Heart right ventricle (tissue), 16 donors: ENCODE measurements around the gene CROCC2. TPM values are rescaled to one million over a fixed set of nuclear protein-coding genes. Genes with fewer than 3 reads are reported as not detected.

Source experiments
- ATAC-seq, 8 donors: fragments of 200-7000 bp; cut with Tn5 transposase; one replicate each; pipeline ENCODE4 v1.9.1; 2020; ENCODE audit warnings: mild to moderate bottlenecking in 8 of 8, moderate library complexity in 8 of 8, moderate number of reproducible peaks in 1 of 8
- DNase-seq, 2 donors: peaks; one replicate each; pipeline ENCODE4 v3.0.0-alpha.2; 2020
- H3K27ac ChIP-seq, 10 donors: fragments of 200-600 bp; sonication (generic) in 2 of 10; one replicate each; pipeline versions ENCODE4 v1.5.0 to v1.8.0; 2020 to 2022; ENCODE audit warnings: mild to moderate bottlenecking in 3 of 10
- H3K27me3 ChIP-seq, 7 donors: fragments of 200-600 bp; one replicate each; pipeline ENCODE4 v1.8.0; 2021 to 2022; ENCODE audit warnings: mild to moderate bottlenecking in 2 of 7
- H3K36me3 ChIP-seq, 9 donors: fragments of 200-600 bp; sonication (generic) in 1 of 9; one replicate each; pipeline versions ENCODE4 v1.5.0 to v1.8.0; 2020 to 2022; ENCODE audit warnings: mild to moderate bottlenecking in 2 of 9
- H3K4me1 ChIP-seq, 9 donors: fragments of 200-600 bp; sonication (generic) in 1 of 9; one replicate each; pipeline versions ENCODE4 v1.5.0 to v1.8.0; 2020 to 2022; ENCODE audit warnings: mild to moderate bottlenecking in 4 of 9
- H3K4me3 ChIP-seq, 10 donors: fragments of 200-600 bp; sonication (generic) in 2 of 10; one replicate each; pipeline versions ENCODE4 v1.5.0 to v1.8.0; 2020 to 2022; ENCODE audit warnings: mild to moderate bottlenecking in 7 of 10, moderate library complexity in 2 of 10
- H3K9me3 ChIP-seq, 11 donors: fragments of 200-600 bp in 10 of 11; sonication (generic) in 2 of 11; one replicate each; pipeline versions ENCODE4 v1.5.0 to v1.8.0; 2013 to 2022; ENCODE audit warnings: mild to moderate bottlenecking in 2 of 11, control low read depth in 1 of 11, moderate library complexity in 1 of 11
- WGBS, 2 donors: extraction: QIAGEN DNeasy Blood & Tissue Kit; methylation state at CpG; one replicate each; pipeline ENCODE4 v1.1.7; 2013; ENCODE audit warnings: inconsistent platforms in 1 of 2; 5-methylcytosine and 5-hydroxymethylcytosine counted together
- intact Hi-C, 10 donors: fragments of 100-400 bp; cut with DNase I; formaldehyde crosslinking; loops; one replicate each; pipeline versions ENCODE4 v1.11.1 to v1.14.2; 2022
- polyA plus RNA-seq, 2 donors: library from polyadenylated mRNA; stranded (reverse); fragments of 200-250 nt; gene quantifications; one replicate each; pipeline ENCODE4 v1.2.3, GENCODE V29; 2013
- total RNA-seq, 10 donors: library from RNA; stranded (reverse); fragmentation: NEBNext Ultra II Directional in 3 of 10; extraction: Animal tissue kit (Norgen Biotek cat#: 25700) in 3 of 10; gene quantifications; one replicate each; pipeline versions ENCODE4 v1.2.1 to v1.2.4, GENCODE V29; 2021 to 2023
- TF ChIP-seq, protein P1 (sequence below), 9 donors: fragments of 200-600 bp; sonication (generic) in 2 of 9; IDR thresholded peaks; one replicate each; pipeline versions ENCODE4 v1.5.0 to v1.8.0; 2021 to 2022; ENCODE audit warnings: antibody characterized with exemption in 9 of 9, mild to moderate bottlenecking in 5 of 9, moderate library complexity in 1 of 9
- donor health status: Arrhythmogenic right ventricular cardiomyopathy.
- donor health status: ischemic (EF 13 %, LVEDD 7.1; RV severe dilation, severe dysfunction).
- donor health status: healthy with polysubstance abuse.
- donor health status: DM: no; HTN: yes; CAD: no.
- donor health status: DM: no; HTN: no; CAD: no.
- donor health status: ischemic (EF 25% LVEDD 6.9; RV normal size, moderate dysfunction).
- donor health status: ischemic (EF 25% LVEDD 5.7; RV mildly dilated, moderate dysfunction).
- donor health status: healthy.
- donor health status: DM: yes; HTN: yes; CAD: no.
- donor health status: Ischemic cardiomyopathy.
- donor health status: ischemic (EF 35%, LVEDD 5.7; RV mildly dilated, moderate dysfunction).
- donor health status: nonischemic (EF 11% LVEDD 7.7; RV severe dilation, severe dysfunction).
- donor health status: DM: yes; HTN: yes; CAD: no.
- donor health status: PGD.
- donor health status: ischemic (EF 29% LVEDD 5.4; RV normal size, mild dysfunction).
- donor health status: nonischemic (EF 23%, LVEDD 6.1; RV moderate dilation, normal function).

CROCC2 gene
- total and polyA plus RNA-seq, 12 donors, result 0.06 TPM; not detected in 11

DNA sequence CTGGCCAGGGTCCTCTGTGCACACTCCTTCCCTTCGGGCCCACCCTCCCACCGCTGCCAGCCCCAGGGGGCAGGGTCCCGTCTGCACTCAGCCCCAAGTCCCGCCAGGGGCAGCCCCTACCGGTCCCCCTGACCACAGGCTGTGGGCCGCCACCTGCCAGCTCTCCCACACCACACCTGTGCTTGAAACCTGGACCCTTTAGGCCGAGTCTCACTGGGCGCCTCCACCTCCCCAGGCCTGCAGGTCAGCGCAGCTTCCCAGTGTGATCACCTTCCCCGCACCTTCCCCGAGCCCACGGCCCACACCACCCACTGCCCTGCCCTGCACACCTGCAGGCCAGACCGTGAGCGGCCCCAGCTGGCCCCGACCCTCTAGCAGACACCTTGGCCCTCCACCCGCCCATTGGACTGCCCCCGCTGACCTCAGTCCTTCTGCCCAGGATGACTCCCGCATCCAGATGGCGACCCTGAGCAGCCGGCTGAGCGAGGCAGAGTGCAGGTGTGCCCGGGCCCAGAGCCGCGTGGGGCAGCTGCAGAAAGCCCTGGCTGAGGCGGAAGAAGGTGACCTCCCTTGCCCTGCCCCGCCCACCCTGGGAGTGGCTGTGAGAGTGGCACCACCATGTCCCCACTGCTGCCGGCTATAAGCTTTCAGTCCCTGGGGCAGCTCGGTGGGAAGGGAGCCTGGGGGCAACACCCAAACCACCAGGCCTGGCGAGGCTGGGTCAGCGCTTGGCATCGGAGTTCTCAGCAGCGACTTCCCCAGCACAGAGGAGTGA lies 61.0 kb downstream of the CROCC2 start:
- ATAC-seq, result no peak
- Histone ChIP-seq H3K4me3 (no peak overlapping the region), H3K9me3 (peaks cover 0 to 4% (median 0%) of the 10 kb centered on the region in 11 donors), H3K27ac (no peak overlapping the region), H3K36me3 (no peaks in the 10 kb centered on the region), H3K27me3 (peaks cover 0 to 3% (median 0%) of the 10 kb centered on the region in 7 donors), H3K4me1 (peaks cover 5 to 27% (median 20%) of the 10 kb centered on the region in 9 donors)
- intact Hi-C loops, result no loop called here
- 90 to 92% methylated on average over 32 of the region's 32 CpGs for WGBS, 2 donors
- DNase-seq, result no peak
- TF ChIP-seq, protein P1, sequence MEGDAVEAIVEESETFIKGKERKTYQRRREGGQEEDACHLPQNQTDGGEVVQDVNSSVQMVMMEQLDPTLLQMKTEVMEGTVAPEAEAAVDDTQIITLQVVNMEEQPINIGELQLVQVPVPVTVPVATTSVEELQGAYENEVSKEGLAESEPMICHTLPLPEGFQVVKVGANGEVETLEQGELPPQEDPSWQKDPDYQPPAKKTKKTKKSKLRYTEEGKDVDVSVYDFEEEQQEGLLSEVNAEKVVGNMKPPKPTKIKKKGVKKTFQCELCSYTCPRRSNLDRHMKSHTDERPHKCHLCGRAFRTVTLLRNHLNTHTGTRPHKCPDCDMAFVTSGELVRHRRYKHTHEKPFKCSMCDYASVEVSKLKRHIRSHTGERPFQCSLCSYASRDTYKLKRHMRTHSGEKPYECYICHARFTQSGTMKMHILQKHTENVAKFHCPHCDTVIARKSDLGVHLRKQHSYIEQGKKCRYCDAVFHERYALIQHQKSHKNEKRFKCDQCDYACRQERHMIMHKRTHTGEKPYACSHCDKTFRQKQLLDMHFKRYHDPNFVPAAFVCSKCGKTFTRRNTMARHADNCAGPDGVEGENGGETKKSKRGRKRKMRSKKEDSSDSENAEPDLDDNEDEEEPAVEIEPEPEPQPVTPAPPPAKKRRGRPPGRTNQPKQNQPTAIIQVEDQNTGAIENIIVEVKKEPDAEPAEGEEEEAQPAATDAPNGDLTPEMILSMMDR (IDR thresholded peaks at IDR 0.05), result no peak

DNA sequence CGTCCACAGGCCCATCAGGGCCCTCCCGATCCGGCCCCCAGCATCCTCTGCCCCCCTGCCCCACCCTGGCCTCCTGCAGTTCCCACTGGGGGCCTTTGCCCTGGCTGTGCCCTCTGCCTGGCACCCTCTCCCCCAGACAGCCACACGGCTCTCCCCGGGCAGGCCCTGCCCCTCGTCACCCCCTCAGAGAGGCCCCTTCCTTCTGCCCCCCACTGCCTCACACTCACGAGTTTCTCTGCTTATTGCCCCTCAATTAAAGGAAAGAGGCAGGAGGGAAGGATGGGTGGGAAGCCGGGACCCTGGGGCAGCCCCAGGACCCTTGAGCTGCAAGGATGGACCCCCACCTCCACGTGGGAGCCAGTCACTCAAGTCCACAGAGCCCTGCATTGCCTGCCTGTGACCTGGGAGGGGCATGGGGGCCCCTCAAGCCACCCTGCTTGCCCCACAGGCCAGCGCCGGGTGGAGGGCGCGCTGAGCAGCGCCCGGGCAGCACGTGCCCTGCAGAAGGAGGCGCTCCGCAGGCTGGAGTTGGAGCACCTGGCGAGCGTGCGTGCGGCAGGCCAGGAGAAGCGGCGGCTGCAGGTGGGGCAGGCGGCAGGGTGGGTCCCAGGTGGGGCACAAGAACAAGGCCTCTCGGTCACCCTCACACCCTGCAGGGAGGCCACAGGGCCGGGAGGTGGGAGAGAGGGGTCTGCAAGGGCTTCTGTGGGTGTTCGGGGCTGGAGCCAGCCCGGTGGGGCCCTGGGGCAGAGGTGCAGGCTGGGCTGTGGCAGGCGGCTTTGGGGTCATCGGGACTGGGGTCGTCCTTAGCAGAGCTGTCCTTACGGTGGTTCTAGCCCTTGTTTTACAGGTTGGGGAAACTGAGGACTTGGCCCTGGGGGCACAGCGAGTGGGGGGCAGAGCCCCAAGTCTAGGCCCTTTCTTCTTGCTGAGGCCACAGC lies 61.8 kb downstream of the CROCC2 start:
- Histone ChIP-seq H3K27me3 (peaks cover 0 to 6% (median 0%) of the 10 kb centered on the region in 7 donors), H3K9me3 (peaks cover 0 to 4% (median 0%) of the 10 kb centered on the region in 11 donors), H3K36me3 (no peaks in the 10 kb centered on the region), H3K4me3 (no peak overlapping the region), H3K4me1 (peaks cover 0 to 20% (median 14%) of the 10 kb centered on the region in 9 donors), H3K27ac (no peak overlapping the region)
- intact Hi-C loops, result no loop called here
- ATAC-seq, result no peak
- TF ChIP-seq, protein P1 (IDR thresholded peaks at IDR 0.05), result no peak
- DNase-seq, result no peak
- WGBS, 2 donors, result 95% methylated on average over 34 of the region's 34 CpGs

DNA sequence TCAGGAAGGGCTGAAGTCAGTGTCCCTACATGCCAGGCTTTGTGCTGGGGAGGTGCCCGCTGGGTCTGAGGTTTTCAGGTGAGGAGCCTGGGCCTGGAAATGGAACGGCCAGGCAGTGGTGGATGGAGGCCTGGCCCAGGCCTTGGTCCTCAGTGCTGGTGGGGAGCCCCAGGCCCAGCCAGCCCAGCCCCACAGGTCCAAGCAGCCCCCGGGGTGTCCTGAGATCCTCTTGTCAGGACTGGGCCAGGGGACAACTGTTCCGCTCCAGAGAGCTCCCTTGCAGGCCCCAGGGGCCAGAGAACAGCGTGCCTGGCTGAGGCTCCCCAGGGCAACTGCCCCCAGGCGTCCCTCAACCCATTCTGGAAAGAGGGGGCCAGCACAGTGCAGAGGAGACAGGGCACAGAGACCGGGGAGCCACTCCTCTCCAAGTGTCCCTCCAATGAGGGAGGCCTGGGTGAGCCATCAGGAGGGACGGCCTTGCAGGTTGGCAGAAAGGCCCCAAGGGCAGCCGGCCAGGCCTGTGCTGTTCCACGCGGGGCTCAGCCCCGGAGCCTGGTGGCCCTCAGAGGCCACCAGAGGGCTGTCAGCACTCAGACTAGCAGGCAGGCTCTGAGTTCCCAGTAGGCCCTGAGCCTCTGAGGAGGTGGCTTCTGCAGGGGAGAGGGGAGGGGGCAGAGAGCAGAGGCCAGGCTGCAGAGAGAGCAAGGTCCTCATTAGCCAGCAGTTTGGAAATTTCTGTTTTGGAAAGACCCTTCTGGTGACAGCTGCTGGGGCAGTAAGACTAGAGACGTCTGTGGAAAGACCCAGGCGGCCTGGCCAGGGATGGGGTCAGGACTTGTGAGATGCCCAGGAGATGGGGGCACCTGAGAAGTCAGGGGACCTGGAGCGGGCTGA lies 62.8 kb downstream of the CROCC2 start:
- Histone ChIP-seq H3K4me3 (no peak overlapping the region), H3K4me1 (peaks cover 0 to 20% (median 14%) of the 10 kb centered on the region in 9 donors), H3K9me3 (peaks cover 0 to 11% (median 0%) of the 10 kb centered on the region in 11 donors), H3K36me3 (no peaks in the 10 kb centered on the region), H3K27me3 (peaks cover 0 to 7% (median 3%) of the 10 kb centered on the region in 7 donors), H3K27ac (peak overlapping the region in 1 of 10 donors; percentile 9)
- TF ChIP-seq, protein P1 (IDR thresholded peaks at IDR 0.05), result peak in 2 of 9 donors; percentile 5 to 15
- DNase-seq (peak in 1 of 2 donors; percentile 54), ATAC-seq (peak; percentile 15 to 75 (median 57))
- WGBS, 2 donors, result 66 to 79% methylated on average over 15 of the region's 15 CpGs
- intact Hi-C loops, result no loop called here
